ENCODE data around the gene KLHL12. TPM values are rescaled to one million over a fixed set of nuclear protein-coding genes. Genes with fewer than 3 reads are reported as not detected.
"Not testable (repeated sequence)": the region's sequence is repeated elsewhere in the genome, so short reads cannot be mapped to it uniquely, and the experiment has no call there.

The KLHL12 gene
- polyA plus RNA-seq, 2 donors: 10.7 to 11.5 TPM

DNA sequence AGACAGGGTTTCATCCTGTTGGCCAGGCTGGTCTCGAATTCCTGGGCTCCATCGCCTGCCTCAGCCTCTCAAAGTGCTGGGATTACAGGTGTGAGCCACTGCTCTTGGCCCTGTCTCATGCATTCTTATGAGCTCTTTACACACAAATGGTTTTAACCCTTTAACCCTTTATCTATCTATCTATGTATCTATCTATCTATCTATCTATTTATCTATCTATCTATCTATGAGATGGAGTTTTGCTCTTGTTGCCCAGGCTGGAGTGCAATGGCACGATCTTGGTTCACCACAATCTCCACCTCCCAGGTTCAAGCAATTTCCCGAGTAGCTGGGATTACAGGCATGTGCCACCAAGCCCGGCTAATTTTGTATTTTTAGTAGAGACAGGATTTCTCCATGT, 23.2 kb downstream of the KLHL12 start:
- H3K27me3 ChIP-seq (ENCODE audit: control insufficient read depth in 1 of 2, insufficient read depth in 2 of 2, low read length in 2 of 2); H3K4me1 ChIP-seq (ENCODE audit: control insufficient read depth in 2 of 2, insufficient read depth in 2 of 2, low read length in 1 of 2); H3K36me3 ChIP-seq (ENCODE audit: control insufficient read depth in 2 of 2, insufficient read depth in 2 of 2, low read length in 1 of 2); H3K4me3 ChIP-seq (ENCODE audit: low read depth in 1 of 2, low read length in 2 of 2); H3K27ac ChIP-seq (ENCODE audit: low read depth in 2 of 2, low read length in 1 of 2); H3K9me3 ChIP-seq (ENCODE audit: control insufficient read depth in 2 of 2, insufficient read depth in 1 of 2, low read depth in 1 of 2, low read length in 1 of 2): not testable (repeated sequence)
- 91 to 96% methylated on average over 5 of the region's 5 CpGs for WGBS, 2 donors

DNA sequence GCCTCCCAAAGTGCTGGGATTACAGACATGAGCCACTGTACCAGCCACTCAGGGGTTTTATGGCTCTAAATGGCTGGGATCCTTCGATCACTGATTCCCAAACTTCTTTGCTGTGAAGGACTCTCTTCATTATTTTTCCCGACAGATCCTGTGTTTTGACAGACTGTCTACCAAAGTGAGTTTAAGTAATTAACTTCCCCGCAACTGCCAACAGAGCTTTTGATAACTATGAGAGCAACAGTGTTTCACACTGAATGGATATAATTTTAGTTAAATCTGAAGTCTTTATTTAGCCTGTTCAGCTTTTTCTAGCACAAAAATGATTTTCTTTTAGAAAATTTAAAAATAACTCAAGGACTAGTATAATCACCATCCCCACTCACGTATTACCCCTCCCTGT, 25.5 kb downstream of the KLHL12 start:
- H3K27ac ChIP-seq (ENCODE audit: low read depth in 2 of 2, low read length in 1 of 2): no peak overlapping the region
- H3K9me3 ChIP-seq (ENCODE audit: control insufficient read depth in 2 of 2, insufficient read depth in 1 of 2, low read depth in 1 of 2, low read length in 1 of 2): no peaks in the 10 kb centered on the region
- no peak overlapping the region for H3K4me3 ChIP-seq (ENCODE audit: low read depth in 1 of 2, low read length in 2 of 2)
- H3K27me3 ChIP-seq (ENCODE audit: control insufficient read depth in 1 of 2, insufficient read depth in 2 of 2, low read length in 2 of 2): no peaks in the 10 kb centered on the region
- no peaks in the 10 kb centered on the region for H3K36me3 ChIP-seq (ENCODE audit: control insufficient read depth in 2 of 2, insufficient read depth in 2 of 2, low read length in 1 of 2)
- H3K4me1 ChIP-seq (ENCODE audit: control insufficient read depth in 2 of 2, insufficient read depth in 2 of 2, low read length in 1 of 2): no peaks in the 10 kb centered on the region
- WGBS, 2 donors: 93 to 94% methylated on average over 4 of the region's 4 CpGs

- Histone ChIP-seq H3K4me3 (ENCODE audit: low read depth in 1 of 2, low read length in 2 of 2) (no peak overlapping the region), H3K27me3 (ENCODE audit: control insufficient read depth in 1 of 2, insufficient read depth in 2 of 2, low read length in 2 of 2) (no peaks in the 10 kb centered on the region), H3K27ac (ENCODE audit: low read depth in 2 of 2, low read length in 1 of 2) (no peak overlapping the region), H3K4me1 (ENCODE audit: control insufficient read depth in 2 of 2, insufficient read depth in 2 of 2, low read length in 1 of 2) (no peaks in the 10 kb centered on the region), H3K36me3 (ENCODE audit: control insufficient read depth in 2 of 2, insufficient read depth in 2 of 2, low read length in 1 of 2) (peaks cover 3 to 9% of the 10 kb centered on the region in 2 donors), H3K9me3 (ENCODE audit: control insufficient read depth in 2 of 2, insufficient read depth in 1 of 2, low read depth in 1 of 2, low read length in 1 of 2) (no peaks in the 10 kb centered on the region)
- 76 to 86% methylated on average over 7 of the region's 7 CpGs for WGBS, 2 donors
These were observed 34.5 kb downstream of the KLHL12 start for GRCh38 chr1:202892501-202892900.

GRCh38 chr1:202890392-202890791, 36.6 kb downstream of the KLHL12 start:
- 73 to 76% methylated on average over 4 of the region's 4 CpGs for WGBS, 2 donors
- Histone ChIP-seq H3K27ac (ENCODE audit: low read depth in 2 of 2, low read length in 1 of 2) (no peak overlapping the region), H3K36me3 (ENCODE audit: control insufficient read depth in 2 of 2, insufficient read depth in 2 of 2, low read length in 1 of 2) (peaks cover 3 to 6% of the 10 kb centered on the region in 2 donors), H3K9me3 (ENCODE audit: control insufficient read depth in 2 of 2, insufficient read depth in 1 of 2, low read depth in 1 of 2, low read length in 1 of 2) (no peaks in the 10 kb centered on the region), H3K4me1 (ENCODE audit: control insufficient read depth in 2 of 2, insufficient read depth in 2 of 2, low read length in 1 of 2) (no peaks in the 10 kb centered on the region), H3K27me3 (ENCODE audit: control insufficient read depth in 1 of 2, insufficient read depth in 2 of 2, low read length in 2 of 2) (no peaks in the 10 kb centered on the region), H3K4me3 (ENCODE audit: low read depth in 1 of 2, low read length in 2 of 2) (no peak overlapping the region)

GRCh38 chr1:202888531-202889360, 38.3 kb downstream of the KLHL12 start, which contains the start of gene RABIF:
TSS of gene RABIF (minus strand) at chr1:202889149. CDS start at chr1:202889098, 51 bp downstream.
- Histone ChIP-seq H3K4me3 (ENCODE audit: low read depth in 1 of 2, low read length in 2 of 2) (peak within 1 kb of the TSS; percentile 72 to 93), H3K27me3 (ENCODE audit: control insufficient read depth in 1 of 2, insufficient read depth in 2 of 2, low read length in 2 of 2) (no peaks in the 10 kb centered on the region), H3K27ac (ENCODE audit: low read depth in 2 of 2, low read length in 1 of 2) (peak within 1 kb of the TSS; percentile 98 to 100), H3K4me1 (ENCODE audit: control insufficient read depth in 2 of 2, insufficient read depth in 2 of 2, low read length in 1 of 2) (no peaks in the 10 kb centered on the region), H3K36me3 (ENCODE audit: control insufficient read depth in 2 of 2, insufficient read depth in 2 of 2, low read length in 1 of 2) (no peaks in the 10 kb centered on the region), H3K9me3 (ENCODE audit: control insufficient read depth in 2 of 2, insufficient read depth in 1 of 2, low read depth in 1 of 2, low read length in 1 of 2) (no peaks in the 10 kb centered on the region)
- 0% methylated on average over 66 to 84 of the region's 84 CpGs for whole genome bisulfite sequencing, 2 donors

- H3K27ac ChIP-seq (ENCODE audit: low read depth in 2 of 2, low read length in 1 of 2): peak overlapping the region; percentile 98 to 100
- peak overlapping the region; percentile 72 to 93 for H3K4me3 ChIP-seq (ENCODE audit: low read depth in 1 of 2, low read length in 2 of 2)
- no peaks in the 10 kb centered on the region for H3K9me3 ChIP-seq (ENCODE audit: control insufficient read depth in 2 of 2, insufficient read depth in 1 of 2, low read depth in 1 of 2, low read length in 1 of 2)
- H3K36me3 ChIP-seq (ENCODE audit: control insufficient read depth in 2 of 2, insufficient read depth in 2 of 2, low read length in 1 of 2): no peaks in the 10 kb centered on the region
- H3K27me3 ChIP-seq (ENCODE audit: control insufficient read depth in 1 of 2, insufficient read depth in 2 of 2, low read length in 2 of 2): no peaks in the 10 kb centered on the region
- H3K4me1 ChIP-seq (ENCODE audit: control insufficient read depth in 2 of 2, insufficient read depth in 2 of 2, low read length in 1 of 2): no peaks in the 10 kb centered on the region
- WGBS, 2 donors: 1 to 2% methylated on average over 10 of the region's 10 CpGs
These were observed 38.9 kb downstream of the KLHL12 start for GRCh38 chr1:202888221-202888530.

GRCh38 chr1:202880961-202881460, 46.0 kb downstream of the KLHL12 start:
- Histone ChIP-seq H3K36me3 (ENCODE audit: control insufficient read depth in 2 of 2, insufficient read depth in 2 of 2, low read length in 1 of 2) (peaks cover 6 to 13% of the 10 kb centered on the region in 2 donors), H3K4me3 (ENCODE audit: low read depth in 1 of 2, low read length in 2 of 2) (no peak overlapping the region), H3K27ac (ENCODE audit: low read depth in 2 of 2, low read length in 1 of 2) (no peak overlapping the region), H3K27me3 (ENCODE audit: control insufficient read depth in 1 of 2, insufficient read depth in 2 of 2, low read length in 2 of 2) (no peaks in the 10 kb centered on the region), H3K4me1 (ENCODE audit: control insufficient read depth in 2 of 2, insufficient read depth in 2 of 2, low read length in 1 of 2) (no peaks in the 10 kb centered on the region), H3K9me3 (ENCODE audit: control insufficient read depth in 2 of 2, insufficient read depth in 1 of 2, low read depth in 1 of 2, low read length in 1 of 2) (no peaks in the 10 kb centered on the region)
- 86 to 94% methylated on average over 10 of the region's 10 CpGs for WGBS, 2 donors

DNA sequence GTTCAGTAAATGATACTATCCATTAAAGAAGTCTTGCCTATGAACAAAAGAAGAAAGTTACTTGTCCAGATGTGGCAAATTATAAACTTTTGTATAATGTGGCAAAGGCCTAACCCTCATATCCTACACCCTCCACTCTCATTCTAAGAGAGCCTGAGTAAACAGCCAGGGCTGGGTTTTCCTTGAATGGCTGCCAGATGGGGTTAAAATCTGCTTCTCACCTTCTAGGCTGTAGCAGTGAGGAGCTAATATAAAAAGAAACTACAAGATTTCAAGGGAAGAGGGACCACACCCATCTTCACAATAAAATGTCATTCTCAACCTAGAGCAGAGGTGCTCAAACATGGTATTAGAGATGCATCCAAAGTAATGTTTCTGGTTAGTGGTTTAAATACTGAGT, 47.0 kb downstream of the KLHL12 start:
- H3K4me3 ChIP-seq (ENCODE audit: low read depth in 1 of 2, low read length in 2 of 2): no peak overlapping the region
- no peaks in the 10 kb centered on the region for H3K9me3 ChIP-seq (ENCODE audit: control insufficient read depth in 2 of 2, insufficient read depth in 1 of 2, low read depth in 1 of 2, low read length in 1 of 2)
- H3K36me3 ChIP-seq (ENCODE audit: control insufficient read depth in 2 of 2, insufficient read depth in 2 of 2, low read length in 1 of 2): peaks cover 6 to 13% of the 10 kb centered on the region in 2 donors
- no peak overlapping the region for H3K27ac ChIP-seq (ENCODE audit: low read depth in 2 of 2, low read length in 1 of 2)
- no peaks in the 10 kb centered on the region for H3K4me1 ChIP-seq (ENCODE audit: control insufficient read depth in 2 of 2, insufficient read depth in 2 of 2, low read length in 1 of 2)
- H3K27me3 ChIP-seq (ENCODE audit: control insufficient read depth in 1 of 2, insufficient read depth in 2 of 2, low read length in 2 of 2): no peaks in the 10 kb centered on the region

GRCh38 chr1:202879128-202879527, 47.9 kb downstream of the KLHL12 start:
- Histone ChIP-seq H3K4me1 (ENCODE audit: control insufficient read depth in 2 of 2, insufficient read depth in 2 of 2, low read length in 1 of 2) (no peaks in the 10 kb centered on the region), H3K27me3 (ENCODE audit: control insufficient read depth in 1 of 2, insufficient read depth in 2 of 2, low read length in 2 of 2) (no peaks in the 10 kb centered on the region), H3K36me3 (ENCODE audit: control insufficient read depth in 2 of 2, insufficient read depth in 2 of 2, low read length in 1 of 2) (peaks cover 6 to 13% of the 10 kb centered on the region in 2 donors), H3K9me3 (ENCODE audit: control insufficient read depth in 2 of 2, insufficient read depth in 1 of 2, low read depth in 1 of 2, low read length in 1 of 2) (no peaks in the 10 kb centered on the region), H3K27ac (ENCODE audit: low read depth in 2 of 2, low read length in 1 of 2) (no peak overlapping the region), H3K4me3 (ENCODE audit: low read depth in 1 of 2, low read length in 2 of 2) (no peak overlapping the region)
- WGBS, 2 donors: 95 to 96% methylated on average over 1 of the region's 1 CpG

DNA sequence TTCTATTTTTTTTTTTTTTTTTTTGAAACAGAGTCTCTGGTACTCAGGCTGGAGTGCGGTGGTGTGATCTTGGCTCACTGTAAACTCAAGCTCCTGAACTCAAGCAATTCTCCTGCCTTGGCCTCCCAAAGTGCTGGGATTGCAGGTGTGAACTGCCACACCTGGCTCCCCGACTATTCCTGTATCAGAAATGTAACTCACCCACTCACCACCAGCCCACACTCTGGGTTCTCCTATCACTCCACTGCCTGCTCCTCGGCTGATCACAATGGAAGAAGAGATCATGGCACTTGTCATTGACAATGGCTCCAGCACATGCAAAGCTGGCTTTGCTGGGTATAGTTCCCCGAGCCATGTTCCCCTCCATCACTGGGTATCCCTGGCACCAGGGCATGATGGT, 54.0 kb downstream of the KLHL12 start:
- WGBS, 2 donors: 90 to 94% methylated on average over 4 of the region's 4 CpGs
- Histone ChIP-seq H3K27me3 (ENCODE audit: control insufficient read depth in 1 of 2, insufficient read depth in 2 of 2, low read length in 2 of 2) (no peaks in the 10 kb centered on the region), H3K36me3 (ENCODE audit: control insufficient read depth in 2 of 2, insufficient read depth in 2 of 2, low read length in 1 of 2) (no peaks in the 10 kb centered on the region), H3K9me3 (ENCODE audit: control insufficient read depth in 2 of 2, insufficient read depth in 1 of 2, low read depth in 1 of 2, low read length in 1 of 2) (no peaks in the 10 kb centered on the region), H3K4me3 (ENCODE audit: low read depth in 1 of 2, low read length in 2 of 2) (no peak overlapping the region), H3K4me1 (ENCODE audit: control insufficient read depth in 2 of 2, insufficient read depth in 2 of 2, low read length in 1 of 2) (no peaks in the 10 kb centered on the region), H3K27ac (ENCODE audit: low read depth in 2 of 2, low read length in 1 of 2) (no peak overlapping the region)
